Measurements from ENCODE around the gene FAM234B.
A peak's percentile ranks its signal among the peaks of the same experiment; 100 is the strongest.
"Not testable (repeated sequence)": the region's sequence is repeated elsewhere in the genome, so short reads cannot be mapped to it uniquely, and the experiment has no call there.

FAM234B gene

GRCh38 chr12:13041224-13041623 lies 3.0 kb upstream of the FAM234B start:
- H3K36me3 ChIP-seq (ENCODE audit: control insufficient read depth, insufficient read depth, low read length, severe bottlenecking) = no peaks in the 10 kb centered on the region
- H3K9me3 ChIP-seq (ENCODE audit: control insufficient read depth, low read length) = no peaks in the 10 kb centered on the region
- no peak overlapping the region for H3K9ac ChIP-seq (ENCODE audit: low read length)
- H3K4me3 ChIP-seq (ENCODE audit: low read length) = no peak overlapping the region
- H3K27me3 ChIP-seq (replicated peaks; ENCODE audit: control insufficient read depth, insufficient read depth, low read length) = no peaks in the 10 kb centered on the region
- no peak for DNase-seq (ENCODE audit: low read depth)
- H3K4me1 ChIP-seq (ENCODE audit: control insufficient read depth, insufficient read depth, low read length) = peaks cover 35% of the 10 kb centered on the region

- H3K9ac ChIP-seq (ENCODE audit: low read length) = no peak overlapping the region
- no peak for DNase-seq (ENCODE audit: low read depth)
- H3K4me3 ChIP-seq (ENCODE audit: low read length) = no peak overlapping the region
- no peaks in the 10 kb centered on the region for H3K9me3 ChIP-seq (ENCODE audit: control insufficient read depth, low read length)
- no peaks in the 10 kb centered on the region for H3K36me3 ChIP-seq (ENCODE audit: control insufficient read depth, insufficient read depth, low read length, severe bottlenecking)
- peaks cover 35% of the 10 kb centered on the region for H3K4me1 ChIP-seq (ENCODE audit: control insufficient read depth, insufficient read depth, low read length)
- no peaks in the 10 kb centered on the region for H3K27me3 ChIP-seq (replicated peaks; ENCODE audit: control insufficient read depth, insufficient read depth, low read length)
Measured at GRCh38 chr12:13042666-13043230, 1.4 kb upstream of the FAM234B start.

- Histone ChIP-seq H3K27me3 (replicated peaks; ENCODE audit: control insufficient read depth, insufficient read depth, low read length) (no peaks in the 10 kb centered on the region), H3K4me3 (ENCODE audit: low read length) (peak overlapping the region; percentile 96), H3K36me3 (ENCODE audit: control insufficient read depth, insufficient read depth, low read length, severe bottlenecking) (no peaks in the 10 kb centered on the region), H3K9me3 (ENCODE audit: control insufficient read depth, low read length) (no peaks in the 10 kb centered on the region), H3K4me1 (ENCODE audit: control insufficient read depth, insufficient read depth, low read length) (peaks cover 24% of the 10 kb centered on the region), H3K9ac (ENCODE audit: low read length) (peak overlapping the region; percentile 91)
- peak; percentile 32 for DNase-seq (ENCODE audit: low read depth)
Measured at GRCh38 chr12:13044906-13045299, 722 bp downstream of the FAM234B start.

- Histone ChIP-seq H3K36me3 (ENCODE audit: control insufficient read depth, insufficient read depth, low read length, severe bottlenecking) (no peaks in the 10 kb centered on the region), H3K9me3 (ENCODE audit: control insufficient read depth, low read length) (no peaks in the 10 kb centered on the region), H3K9ac (ENCODE audit: low read length) (no peak overlapping the region), H3K4me3 (ENCODE audit: low read length) (no peak overlapping the region), H3K4me1 (ENCODE audit: control insufficient read depth, insufficient read depth, low read length) (peaks cover 29% of the 10 kb centered on the region), H3K27me3 (replicated peaks; ENCODE audit: control insufficient read depth, insufficient read depth, low read length) (no peaks in the 10 kb centered on the region)
- DNase-seq (ENCODE audit: low read depth) = no peak
Measured at GRCh38 chr12:13045816-13046215, 1.6 kb downstream of the FAM234B start.

GRCh38 chr12:13046964-13047363 lies 2.8 kb downstream of the FAM234B start:
- H3K36me3 ChIP-seq (ENCODE audit: control insufficient read depth, insufficient read depth, low read length, severe bottlenecking) = no peaks in the 10 kb centered on the region
- DNase-seq (ENCODE audit: low read depth) = no peak
- no peak overlapping the region for H3K4me3 ChIP-seq (ENCODE audit: low read length)
- H3K4me1 ChIP-seq (ENCODE audit: control insufficient read depth, insufficient read depth, low read length) = peaks cover 29% of the 10 kb centered on the region
- no peaks in the 10 kb centered on the region for H3K9me3 ChIP-seq (ENCODE audit: control insufficient read depth, low read length)
- no peaks in the 10 kb centered on the region for H3K27me3 ChIP-seq (replicated peaks; ENCODE audit: control insufficient read depth, insufficient read depth, low read length)
- H3K9ac ChIP-seq (ENCODE audit: low read length) = no peak overlapping the region

GRCh38 chr12:13049816-13050215 lies 5.6 kb downstream of the FAM234B start:
- Histone ChIP-seq H3K4me3 (ENCODE audit: low read length) (no peak overlapping the region), H3K4me1 (ENCODE audit: control insufficient read depth, insufficient read depth, low read length) (peaks cover 21% of the 10 kb centered on the region), H3K9ac (ENCODE audit: low read length) (no peak overlapping the region), H3K27me3 (replicated peaks; ENCODE audit: control insufficient read depth, insufficient read depth, low read length) (no peaks in the 10 kb centered on the region), H3K9me3 (ENCODE audit: control insufficient read depth, low read length) (no peaks in the 10 kb centered on the region), H3K36me3 (ENCODE audit: control insufficient read depth, insufficient read depth, low read length, severe bottlenecking) (no peaks in the 10 kb centered on the region)
- peak; percentile 21 for DNase-seq (ENCODE audit: low read depth)

GRCh38 chr12:13052421-13052820 lies 8.2 kb downstream of the FAM234B start:
- Histone ChIP-seq H3K4me3 (ENCODE audit: low read length) (no peak overlapping the region), H3K36me3 (ENCODE audit: control insufficient read depth, insufficient read depth, low read length, severe bottlenecking) (peaks cover 5% of the 10 kb centered on the region), H3K9ac (ENCODE audit: low read length) (no peak overlapping the region), H3K27me3 (replicated peaks; ENCODE audit: control insufficient read depth, insufficient read depth, low read length) (no peaks in the 10 kb centered on the region), H3K9me3 (ENCODE audit: control insufficient read depth, low read length) (no peaks in the 10 kb centered on the region), H3K4me1 (ENCODE audit: control insufficient read depth, insufficient read depth, low read length) (peaks cover 10% of the 10 kb centered on the region)
- DNase-seq (ENCODE audit: low read depth) = no peak

GRCh38 chr12:13053617-13054016 lies 9.4 kb downstream of the FAM234B start:
- H3K9me3 ChIP-seq (ENCODE audit: control insufficient read depth, low read length); H3K9ac ChIP-seq (ENCODE audit: low read length); DNase-seq (ENCODE audit: low read depth); H3K27me3 ChIP-seq (replicated peaks; ENCODE audit: control insufficient read depth, insufficient read depth, low read length); H3K4me1 ChIP-seq (ENCODE audit: control insufficient read depth, insufficient read depth, low read length); H3K36me3 ChIP-seq (ENCODE audit: control insufficient read depth, insufficient read depth, low read length, severe bottlenecking); H3K4me3 ChIP-seq (ENCODE audit: low read length): not testable (repeated sequence)

GRCh38 chr12:13060581-13060980 lies 16.4 kb downstream of the FAM234B start:
- DNase-seq (ENCODE audit: low read depth) = no peak
- Histone ChIP-seq H3K9me3 (ENCODE audit: control insufficient read depth, low read length) (no peaks in the 10 kb centered on the region), H3K9ac (ENCODE audit: low read length) (no peak overlapping the region), H3K36me3 (ENCODE audit: control insufficient read depth, insufficient read depth, low read length, severe bottlenecking) (peaks cover 27% of the 10 kb centered on the region), H3K27me3 (replicated peaks; ENCODE audit: control insufficient read depth, insufficient read depth, low read length) (no peaks in the 10 kb centered on the region), H3K4me1 (ENCODE audit: control insufficient read depth, insufficient read depth, low read length) (no peaks in the 10 kb centered on the region), H3K4me3 (ENCODE audit: low read length) (no peak overlapping the region)

- Histone ChIP-seq H3K4me1 (ENCODE audit: control insufficient read depth, insufficient read depth, low read length) (no peaks in the 10 kb centered on the region), H3K27me3 (replicated peaks; ENCODE audit: control insufficient read depth, insufficient read depth, low read length) (no peaks in the 10 kb centered on the region), H3K36me3 (ENCODE audit: control insufficient read depth, insufficient read depth, low read length, severe bottlenecking) (peaks cover 22% of the 10 kb centered on the region), H3K4me3 (ENCODE audit: low read length) (no peak overlapping the region), H3K9ac (ENCODE audit: low read length) (no peak overlapping the region), H3K9me3 (ENCODE audit: control insufficient read depth, low read length) (no peaks in the 10 kb centered on the region)
- no peak for DNase-seq (ENCODE audit: low read depth)
Measured at GRCh38 chr12:13061377-13061776, 17.2 kb downstream of the FAM234B start.

GRCh38 chr12:13062669-13063068 lies 18.5 kb downstream of the FAM234B start:
- Histone ChIP-seq H3K9me3 (ENCODE audit: control insufficient read depth, low read length) (no peaks in the 10 kb centered on the region), H3K36me3 (ENCODE audit: control insufficient read depth, insufficient read depth, low read length, severe bottlenecking) (peaks cover 31% of the 10 kb centered on the region), H3K9ac (ENCODE audit: low read length) (no peak overlapping the region), H3K4me1 (ENCODE audit: control insufficient read depth, insufficient read depth, low read length) (no peaks in the 10 kb centered on the region), H3K4me3 (ENCODE audit: low read length) (no peak overlapping the region), H3K27me3 (replicated peaks; ENCODE audit: control insufficient read depth, insufficient read depth, low read length) (no peaks in the 10 kb centered on the region)
- no peak for DNase-seq (ENCODE audit: low read depth)

GRCh38 chr12:13066014-13066413 lies 21.8 kb downstream of the FAM234B start:
- H3K4me3 ChIP-seq (ENCODE audit: low read length) = no peak overlapping the region
- peaks cover 32% of the 10 kb centered on the region for H3K36me3 ChIP-seq (ENCODE audit: control insufficient read depth, insufficient read depth, low read length, severe bottlenecking)
- H3K9me3 ChIP-seq (ENCODE audit: control insufficient read depth, low read length) = no peaks in the 10 kb centered on the region
- H3K4me1 ChIP-seq (ENCODE audit: control insufficient read depth, insufficient read depth, low read length) = no peaks in the 10 kb centered on the region
- no peak overlapping the region for H3K9ac ChIP-seq (ENCODE audit: low read length)
- DNase-seq (ENCODE audit: low read depth) = no peak
- H3K27me3 ChIP-seq (replicated peaks; ENCODE audit: control insufficient read depth, insufficient read depth, low read length) = no peaks in the 10 kb centered on the region
